Measurements from ENCODE around the gene CCNI2. TPM values are rescaled to one million over a fixed set of nuclear protein-coding genes. Genes with fewer than 3 reads are reported as not detected.
A peak's percentile ranks its signal among the peaks of the same experiment; 100 is the strongest.

CCNI2 gene
- total RNA-seq, 1 donor from 2014 or later, result 3.8 TPM

- DNase-seq (ENCODE audit: low read depth), result no peak
- no peak for TF ChIP-seq CTCF (conservative IDR thresholded peaks at IDR 0.05; ENCODE audit: low read depth, low read length)
- peak overlapping the region; percentile 86 for H3K4me3 ChIP-seq (ENCODE audit: low read depth, low read length)
Observed at GRCh38 chr5:132776131-132776937, 29.1 kb downstream of the CCNI2 start.

- no peak for DNase-seq (ENCODE audit: low read depth)
- H3K4me3 ChIP-seq (ENCODE audit: low read depth, low read length), result peak overlapping the region; percentile 86
- TF ChIP-seq CTCF (conservative IDR thresholded peaks at IDR 0.05; ENCODE audit: low read depth, low read length), result no peak
Observed at GRCh38 chr5:132776938-132777208, 29.6 kb downstream of the CCNI2 start.

GRCh38 chr5:132777209-132778069 is 30.2 kb downstream of the CCNI2 start, which contains the start of gene SEPTIN8:
Gene SEPTIN8 (minus strand): TSS chr5:132777239. CDS start chr5:132777137, 102 bp downstream.
- no peak for TF ChIP-seq CTCF (conservative IDR thresholded peaks at IDR 0.05; ENCODE audit: low read depth, low read length)
- no peak for DNase-seq (ENCODE audit: low read depth)
- peak within 1 kb of the TSS; percentile 86 for H3K4me3 ChIP-seq (ENCODE audit: low read depth, low read length)

- H3K4me3 ChIP-seq (ENCODE audit: low read depth, low read length), result peak overlapping the region; percentile 86
- no peak for DNase-seq (ENCODE audit: low read depth)
Observed at GRCh38 chr5:132778129-132778528, 30.9 kb downstream of the CCNI2 start.

GRCh38 chr5:132778856-132779255 is 31.6 kb downstream of the CCNI2 start:
- TF ChIP-seq CTCF (conservative IDR thresholded peaks at IDR 0.05; ENCODE audit: low read depth, low read length), result no peak
- no peak overlapping the region for H3K4me3 ChIP-seq (ENCODE audit: low read depth, low read length)
- no peak for DNase-seq (ENCODE audit: low read depth)

More at GRCh38 chr5:132778129-132778528, 30.9 kb downstream of the CCNI2 start:
- TF ChIP-seq CTCF (conservative IDR thresholded peaks at IDR 0.05; ENCODE audit: low read depth, low read length), result no peak

- TF ChIP-seq CTCF (conservative IDR thresholded peaks at IDR 0.05; ENCODE audit: low read depth, low read length), result no peak
- H3K4me3 ChIP-seq (ENCODE audit: low read depth, low read length), result no peak overlapping the region
- no peak for DNase-seq (ENCODE audit: low read depth)
Observed at GRCh38 chr5:132779961-132780360, 32.7 kb downstream of the CCNI2 start.

Data from epithelial cell of proximal tubule (primary cell).